IMR-90 (cell line): ENCODE measurements around the gene CTDP1. TPM values are rescaled to one million over a fixed set of nuclear protein-coding genes. Genes with fewer than 3 reads are reported as not detected.

Experiments used
- ATAC-seq: fragments of 200-7000 bp; cut with Tn5 transposase; 2 replicates; pipeline ENCODE4 v1.9.1; 2020; ENCODE audit warnings: low read depth, mild to moderate bottlenecking, moderate library complexity
- BruUV-seq: library from RNA; stranded (reverse); fragments of 400-500 nt; replicated peaks from 2 replicates; lab custom pipeline; 2021; lab: Mats Ljungman, UMichigan
- CTCF ChIA-PET: fragments of 300-600 bp; formaldehyde crosslinking; extraction: SDS; loops from one replicate; lab custom pipeline; 2021; ENCODE audit warnings: antibody characterized with exemption; lab: Yijun Ruan, JAX
- POLR2A ChIA-PET: fragments of 300-600 bp; sonication (Branson Sonifier 250); formaldehyde crosslinking; loops from one replicate; lab custom pipeline; 2022; ENCODE audit warnings: antibody characterized with exemption; ENCODE audit not compliant: unreplicated experiment; lab: Charles Lee
- DNase-seq: peaks from one replicate; pipeline ENCODE4 v3.0.0; 2013
- H2AFZ ChIP-seq: replicated peaks from 2 replicates; pipeline ENCODE3; 2013; ENCODE audit warnings: low read length, mild to moderate bottlenecking; ENCODE audit not compliant: poor library complexity
- H2AK5ac ChIP-seq: 2 replicates; pipeline ENCODE4 v1.6.1; 2013; ENCODE audit warnings: low read depth, low read length, inconsistent platforms
- H2AK9ac ChIP-seq: replicated peaks from 2 replicates; pipeline ENCODE3; 2013; ENCODE audit warnings: mild to moderate bottlenecking, low read depth, low read length, moderate library complexity; ENCODE audit not compliant: poor library complexity
- H2BK120ac ChIP-seq: 2 replicates; pipeline ENCODE4 v1.6.1; 2013; ENCODE audit warnings: low read depth, low read length, inconsistent platforms
- H2BK15ac ChIP-seq: 3 replicates; pipeline ENCODE4 v1.6.1; 2013; ENCODE audit warnings: low read depth, low read length, inconsistent platforms
- H2BK20ac ChIP-seq: 2 replicates; pipeline ENCODE4 v1.6.1; 2013; ENCODE audit warnings: low read depth, mild to moderate bottlenecking, inconsistent platforms, low read length, moderate library complexity
- H2BK5ac ChIP-seq: 2 replicates; pipeline ENCODE4 v1.6.1; 2013; ENCODE audit warnings: mild to moderate bottlenecking, low read depth, low read length, inconsistent platforms; ENCODE audit not compliant: poor library complexity, severe bottlenecking
- H3K14ac ChIP-seq: replicated peaks from 2 replicates; pipeline ENCODE4 v1.6.1; 2013; ENCODE audit warnings: low read depth, low read length, inconsistent platforms
- H3K18ac ChIP-seq: 2 replicates; pipeline ENCODE4 v1.6.1; 2013; ENCODE audit warnings: low read depth, low read length, control low read depth
- H3K23ac ChIP-seq: 2 replicates; pipeline ENCODE4 v1.6.1; 2013; ENCODE audit warnings: low read depth, low read length, inconsistent platforms
- H3K27ac ChIP-seq: 2 replicates; pipeline ENCODE4 v1.5.1; 2013; ENCODE audit warnings: mild to moderate bottlenecking, control low read depth, low read length; ENCODE audit not compliant: insufficient read depth
- H3K27me3 ChIP-seq: 2 replicates; pipeline ENCODE4 v1.6.1; 2013; ENCODE audit warnings: low read length; ENCODE audit not compliant: control insufficient read depth, insufficient read depth
- H3K36me3 ChIP-seq: 2 replicates; pipeline ENCODE4 v1.6.1; 2013; ENCODE audit warnings: low read length, mixed read lengths; ENCODE audit not compliant: control insufficient read depth, insufficient read depth
- H3K4ac ChIP-seq: 2 replicates; pipeline ENCODE4 v1.6.1; 2013; ENCODE audit warnings: low read depth, low read length, inconsistent platforms
- H3K4me1 ChIP-seq: 2 replicates; pipeline ENCODE4 v1.6.1; 2013; ENCODE audit warnings: low read length, mixed read lengths; ENCODE audit not compliant: control insufficient read depth, insufficient read depth
- H3K4me2 ChIP-seq: 2 replicates; pipeline ENCODE4 v1.6.1; 2013; ENCODE audit warnings: low read depth, mild to moderate bottlenecking, control low read depth, low read length, moderate library complexity
- H3K4me3 ChIP-seq: 2 replicates; pipeline ENCODE4 v1.5.1; 2013; ENCODE audit warnings: low read depth, mild to moderate bottlenecking, control low read depth, low read length, moderate library complexity; ENCODE audit not compliant: insufficient read depth
- H3K56ac ChIP-seq: 2 replicates; pipeline ENCODE4 v1.6.1; 2013; ENCODE audit warnings: low read length, inconsistent platforms; ENCODE audit not compliant: insufficient read depth; ENCODE audit errors: extremely low read depth
- H3K79me1 ChIP-seq, 2 experiments: 2 replicates each; pipeline ENCODE4 v1.6.1; 2013; ENCODE audit warnings: low read length in 2 of 2, inconsistent platforms in 1 of 2, low read depth in 1 of 2
- H3K9ac ChIP-seq: 2 replicates; pipeline ENCODE4 v1.6.1; 2013; ENCODE audit warnings: low read depth, low read length, control low read depth
- H3K9me1 ChIP-seq: 2 replicates; pipeline ENCODE4 v1.6.1; 2013; ENCODE audit warnings: low read length, inconsistent platforms; ENCODE audit not compliant: insufficient read depth
- H3K9me3 ChIP-seq: 2 replicates; pipeline ENCODE4 v1.6.1; 2013; ENCODE audit warnings: low read length; ENCODE audit not compliant: control insufficient read depth, insufficient read depth
- H4K20me1 ChIP-seq: 2 replicates; pipeline ENCODE4 v1.6.1; 2013; ENCODE audit warnings: low read length, inconsistent platforms; ENCODE audit not compliant: insufficient read depth
- H4K5ac ChIP-seq: 2 replicates; pipeline ENCODE4 v1.6.1; 2013; ENCODE audit warnings: mild to moderate bottlenecking, low read depth, low read length, control low read depth
- H4K8ac ChIP-seq, 2 experiments: 2 replicates each; pipeline ENCODE4 v1.6.1; 2013; ENCODE audit warnings: low read depth in 2 of 2, low read length in 2 of 2, control low read depth in 1 of 2, inconsistent platforms in 1 of 2
- H4K91ac ChIP-seq: 2 replicates; pipeline ENCODE4 v1.6.1; 2013; ENCODE audit warnings: low read depth, low read length, inconsistent platforms; ENCODE audit not compliant: insufficient read depth
- BHLHE40 ChIP-seq: fragments of 150-350 bp; IDR thresholded peaks from 2 replicates; pipeline ENCODE4 v1.6.1; 2016; ENCODE audit warnings: mild to moderate bottlenecking, low read depth, low read length
- CEBPB ChIP-seq: IDR thresholded peaks from 2 replicates; pipeline ENCODE4 v1.6.1; 2012; ENCODE audit warnings: low read depth, low read length, improper control_type of control experiment
- CHD1 ChIP-seq: IDR thresholded peaks from 2 replicates; pipeline ENCODE4 v1.6.1; 2012; ENCODE audit warnings: low read depth, low read length, improper control_type of control experiment
- CTCF ChIP-seq: conservative IDR thresholded peaks from 2 replicates; pipeline ENCODE4 v1.5.1; 2012; ENCODE audit warnings: mild to moderate bottlenecking, low read depth, low read length, improper control_type of control experiment
- ELK1 ChIP-seq: fragments of 150-350 bp; IDR thresholded peaks from 2 replicates; pipeline ENCODE4 v1.6.1; 2016; ENCODE audit warnings: low read depth, mild to moderate bottlenecking, low read length, moderate library complexity, borderline replicate concordance
- FOS ChIP-seq: fragments of 150-350 bp; IDR thresholded peaks from 2 replicates; pipeline ENCODE4 v1.6.1; 2016; ENCODE audit warnings: low read depth, low read length
- MAFK ChIP-seq: IDR thresholded peaks from 2 replicates; pipeline ENCODE4 v1.6.1; 2012; ENCODE audit warnings: low read depth, low read length, improper control_type of control experiment
- MAZ ChIP-seq: IDR thresholded peaks from 2 replicates; pipeline ENCODE4 v1.6.1; 2012; ENCODE audit warnings: low read depth, mild to moderate bottlenecking, low read length, improper control_type of control experiment, moderate library complexity, borderline replicate concordance
- NFE2L2 ChIP-seq: fragments of 150-350 bp; IDR thresholded peaks from 2 replicates; pipeline ENCODE4 v1.6.1; 2016; ENCODE audit warnings: low read depth, mild to moderate bottlenecking, low read length
- POLR2A ChIP-seq: IDR thresholded peaks from 2 replicates; pipeline ENCODE4 v1.6.1; 2012; ENCODE audit warnings: mild to moderate bottlenecking, low read depth, low read length
- RAD21 ChIP-seq: IDR thresholded peaks from 2 replicates; pipeline ENCODE4 v1.6.1; 2012; ENCODE audit warnings: low read length, improper control_type of control experiment
- RCOR1 ChIP-seq: IDR thresholded peaks from 2 replicates; pipeline ENCODE4 v1.6.1; 2012; ENCODE audit warnings: mild to moderate bottlenecking, low read length, improper control_type of control experiment; ENCODE audit not compliant: insufficient replicate concordance
- RFX5 ChIP-seq: IDR thresholded peaks from 2 replicates; pipeline ENCODE4 v1.8.0; 2012; ENCODE audit warnings: low read depth, mild to moderate bottlenecking, low read length, moderate library complexity
- SMC3 ChIP-seq: fragments of 150-350 bp; IDR thresholded peaks from 2 replicates; pipeline ENCODE4 v1.6.1; 2016; ENCODE audit warnings: low read depth, mild to moderate bottlenecking, antibody characterized with exemption, low read length, moderate library complexity
- USF2 ChIP-seq: fragments of 150-350 bp; IDR thresholded peaks from 2 replicates; pipeline ENCODE4 v1.6.1; 2017; ENCODE audit warnings: mild to moderate bottlenecking, antibody characterized with exemption, low read length, low read depth
- WGBS, 2 experiments: methylation state at CpG; one replicate each; pipeline versions ENCODE4 v1.1.5 to v1.1.7; 2013; ENCODE audit warnings: missing lambda C conversion rate in 2 of 2; ENCODE audit not compliant: insufficient read length in 1 of 2; ENCODE audit errors: extremely low coverage in 2 of 2; 5-methylcytosine and 5-hydroxymethylcytosine counted together
- dilution Hi-C: fragments of 300-500 bp; cut with HindIII; formaldehyde crosslinking; loops from one replicate; pipeline ENCODE4 v1.14.3; 2018; ENCODE audit warnings: low sequenced_read_pairs; ENCODE audit not compliant: unreplicated experiment
- in situ Hi-C: fragments of 300-500 bp; cut with MboI; formaldehyde crosslinking; loops from 3 replicates; pipeline ENCODE4 v1.14.3; 2019; ENCODE audit warnings: low sequenced_read_pairs, inconsistent platforms, mixed read lengths
- intact Hi-C: fragments of 100-400 bp; cut with micrococcal nuclease; formaldehyde crosslinking; loops from 2 replicates; pipeline ENCODE4 v1.10.0; 2022
- polyA plus RNA-seq, 3 experiments: library from polyadenylated mRNA; depleted of rRNA; stranded (reverse); fragments of >200 nt; gene quantifications; 2 replicates each; pipeline ENCODE4 v1.2.3, GENCODE V29; 2012; ENCODE audit warnings: low replicate concordance in 1 of 3
- total RNA-seq: library from RNA; depleted of rRNA; stranded (reverse); fragments of >200 nt; gene quantifications from 2 replicates; pipeline ENCODE4 v1.2.3, GENCODE V29; 2012

Gene CTDP1
- total and polyA plus RNA-seq, 2 of the 4 experiments (the other 2 are of a cell fraction), result 13.4 to 17.6 TPM

- intact Hi-C loops, result no loop called here
- CTCF ChIA-PET, result no interaction called here
- Histone ChIP-seq H3K9me3 (peaks cover 20% of the 10 kb centered on the region), H3K4me2 (no peak overlapping the region), H2AK9ac (no peak overlapping the region), H3K27me3 (peaks cover 24% of the 10 kb centered on the region; the same call in 1 of the 2 replicates), H3K4me3 (no peak overlapping the region), H3K56ac (no peak overlapping the region), H3K14ac (no peak overlapping the region), H3K79me1 (no peaks in the 10 kb centered on the region), H3K36me3 (no peaks in the 10 kb centered on the region), H2BK15ac (no peak overlapping the region), H4K91ac (no peak overlapping the region), H2BK120ac (no peak overlapping the region), H2BK5ac (no peak overlapping the region), H4K5ac (no peak overlapping the region), H2AK5ac (no peak overlapping the region), H3K23ac (no peak overlapping the region), H4K8ac (no peak overlapping the region), H3K27ac (no peak overlapping the region), H4K20me1 (no peaks in the 10 kb centered on the region), H3K9ac (no peak overlapping the region), H3K9me1 (no peaks in the 10 kb centered on the region), H2BK20ac (no peak overlapping the region), H3K4ac (no peak overlapping the region), H3K18ac (no peak overlapping the region), H3K4me1 (peaks cover 3% of the 10 kb centered on the region; the same call in 1 of the 2 replicates), H2AFZ (no peak overlapping the region)
- TF ChIP-seq CHD1 (no peak), FOS (no peak), CTCF (no peak), RCOR1 (no peak), BHLHE40 (no peak), NFE2L2 (no peak), MAFK (no peak), SMC3 (no peak), USF2 (no peak), MAZ (no peak), CEBPB (no peak), RFX5 (no peak), RAD21 (no peak), POLR2A (no peak), ELK1 (no peak)
- no TSS peak for BruUV-seq
- in situ Hi-C loops, result no loop called here
- ATAC-seq (no peak), DNase-seq (no peak)
- no CpG with 5 or more reads among the region's 3 CpGs for WGBS, 2 experiments
- POLR2A ChIA-PET, result no interaction called here
- dilution Hi-C loops, result no loop called here
Measured at GRCh38 chr18:79768745-79769144, 89.1 kb downstream of the CTDP1 start.
